ENCODE results near the gene PCDHB14.
"Not testable (repeated sequence)": the region's sequence is repeated elsewhere in the genome, so short reads cannot be mapped to it uniquely, and the experiment has no call there.

PCDHB14 gene

GRCh38 chr5:141213656-141214339 is 9.3 kb upstream of the PCDHB14 start, which contains the start of gene PCDHB13:
Gene PCDHB13 (plus strand): TSS chr5:141213919. CDS start chr5:141214124, 205 bp downstream.
- H3K4me1 ChIP-seq (ENCODE audit: control insufficient read depth, insufficient read depth, low read length, poor library complexity, severe bottlenecking); H3K4me3 ChIP-seq (ENCODE audit: extremely low read depth, insufficient read depth, low read length, poor library complexity, severe bottlenecking); H3K27ac ChIP-seq (ENCODE audit: low read depth, low read length, severe bottlenecking); H3K36me3 ChIP-seq (ENCODE audit: control insufficient read depth, insufficient read depth, low read length); H3K9me3 ChIP-seq (ENCODE audit: control insufficient read depth, low read length): not testable (repeated sequence)
- 63% methylated on average over 2 of the region's 18 CpGs; no CpG with 5 or more reads in 1 of the 2 experiments for WGBS, 2 experiments (ENCODE audit: insufficient coverage in 2 of 2)

DNA sequence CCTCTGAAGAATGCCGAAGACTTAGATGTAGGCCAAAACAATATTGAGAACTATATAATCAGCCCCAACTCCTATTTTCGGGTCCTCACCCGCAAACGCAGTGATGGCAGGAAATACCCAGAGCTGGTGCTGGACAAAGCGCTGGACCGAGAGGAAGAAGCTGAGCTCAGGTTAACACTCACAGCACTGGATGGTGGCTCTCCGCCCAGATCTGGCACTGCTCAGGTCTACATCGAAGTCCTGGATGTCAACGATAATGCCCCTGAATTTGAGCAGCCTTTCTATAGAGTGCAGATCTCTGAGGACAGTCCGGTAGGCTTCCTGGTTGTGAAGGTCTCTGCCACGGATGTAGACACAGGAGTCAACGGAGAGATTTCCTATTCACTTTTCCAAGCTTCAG is 8.6 kb upstream of the PCDHB14 start:
- not testable (repeated sequence) for H3K36me3 ChIP-seq (ENCODE audit: control insufficient read depth, insufficient read depth, low read length); H3K4me3 ChIP-seq (ENCODE audit: extremely low read depth, insufficient read depth, low read length, poor library complexity, severe bottlenecking); H3K27ac ChIP-seq (ENCODE audit: low read depth, low read length, severe bottlenecking); H3K4me1 ChIP-seq (ENCODE audit: control insufficient read depth, insufficient read depth, low read length, poor library complexity, severe bottlenecking); H3K9me3 ChIP-seq (ENCODE audit: control insufficient read depth, low read length)
- 89 to 93% methylated on average over 6 of the region's 12 CpGs for WGBS, 2 experiments (ENCODE audit: insufficient coverage in 2 of 2)

DNA sequence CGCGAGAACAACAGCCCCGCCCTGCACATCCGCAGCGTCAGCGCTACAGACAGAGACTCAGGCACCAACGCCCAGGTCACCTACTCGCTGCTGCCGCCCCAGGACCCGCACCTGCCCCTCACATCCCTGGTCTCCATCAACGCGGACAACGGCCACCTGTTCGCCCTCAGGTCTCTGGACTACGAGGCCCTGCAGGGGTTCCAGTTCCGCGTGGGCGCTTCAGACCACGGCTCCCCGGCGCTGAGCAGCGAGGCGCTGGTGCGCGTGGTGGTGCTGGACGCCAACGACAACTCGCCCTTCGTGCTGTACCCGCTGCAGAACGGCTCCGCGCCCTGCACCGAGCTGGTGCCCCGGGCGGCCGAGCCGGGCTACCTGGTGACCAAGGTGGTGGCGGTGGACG is 7.6 kb upstream of the PCDHB14 start:
- H3K36me3 ChIP-seq (ENCODE audit: control insufficient read depth, insufficient read depth, low read length); H3K4me1 ChIP-seq (ENCODE audit: control insufficient read depth, insufficient read depth, low read length, poor library complexity, severe bottlenecking); H3K27ac ChIP-seq (ENCODE audit: low read depth, low read length, severe bottlenecking); H3K4me3 ChIP-seq (ENCODE audit: extremely low read depth, insufficient read depth, low read length, poor library complexity, severe bottlenecking); H3K9me3 ChIP-seq (ENCODE audit: control insufficient read depth, low read length): not testable (repeated sequence)
- WGBS, 2 experiments (ENCODE audit: insufficient coverage in 2 of 2): 92 to 96% methylated on average over 13 to 25 of the region's 40 CpGs

GRCh38 chr5:141216035-141216434 is 7.1 kb upstream of the PCDHB14 start:
- H3K4me1 ChIP-seq (ENCODE audit: control insufficient read depth, insufficient read depth, low read length, poor library complexity, severe bottlenecking); H3K4me3 ChIP-seq (ENCODE audit: extremely low read depth, insufficient read depth, low read length, poor library complexity, severe bottlenecking); H3K27ac ChIP-seq (ENCODE audit: low read depth, low read length, severe bottlenecking); H3K9me3 ChIP-seq (ENCODE audit: control insufficient read depth, low read length); H3K36me3 ChIP-seq (ENCODE audit: control insufficient read depth, insufficient read depth, low read length): not testable (repeated sequence)
- WGBS, 2 experiments (ENCODE audit: insufficient coverage in 2 of 2): 80 to 97% methylated on average over 3 to 7 of the region's 26 CpGs

DNA sequence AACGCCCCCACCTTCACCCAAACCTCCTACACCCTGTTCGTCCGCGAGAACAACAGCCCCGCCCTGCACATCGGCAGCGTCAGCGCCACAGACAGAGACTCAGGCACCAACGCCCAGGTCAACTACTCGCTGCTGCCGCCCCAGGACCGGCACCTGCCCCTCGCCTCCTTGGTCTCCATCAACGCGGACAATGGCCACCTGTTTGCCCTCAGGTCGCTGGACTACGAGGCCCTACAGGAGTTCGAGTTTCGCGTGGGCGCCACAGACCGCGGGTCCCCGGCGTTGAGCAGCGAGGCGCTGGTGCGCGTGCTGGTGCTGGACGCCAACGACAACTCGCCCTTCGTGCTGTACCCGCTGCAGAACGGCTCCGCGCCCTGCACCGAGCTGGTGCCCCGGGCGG is 1.7 kb downstream of the PCDHB14 start:
- not testable (repeated sequence) for H3K4me3 ChIP-seq (ENCODE audit: extremely low read depth, insufficient read depth, low read length, poor library complexity, severe bottlenecking); H3K9me3 ChIP-seq (ENCODE audit: control insufficient read depth, low read length); H3K36me3 ChIP-seq (ENCODE audit: control insufficient read depth, insufficient read depth, low read length); H3K27ac ChIP-seq (ENCODE audit: low read depth, low read length, severe bottlenecking); H3K4me1 ChIP-seq (ENCODE audit: control insufficient read depth, insufficient read depth, low read length, poor library complexity, severe bottlenecking)
- WGBS, 2 experiments (ENCODE audit: insufficient coverage in 2 of 2): 93 to 96% methylated on average over 11 to 20 of the region's 40 CpGs

DNA sequence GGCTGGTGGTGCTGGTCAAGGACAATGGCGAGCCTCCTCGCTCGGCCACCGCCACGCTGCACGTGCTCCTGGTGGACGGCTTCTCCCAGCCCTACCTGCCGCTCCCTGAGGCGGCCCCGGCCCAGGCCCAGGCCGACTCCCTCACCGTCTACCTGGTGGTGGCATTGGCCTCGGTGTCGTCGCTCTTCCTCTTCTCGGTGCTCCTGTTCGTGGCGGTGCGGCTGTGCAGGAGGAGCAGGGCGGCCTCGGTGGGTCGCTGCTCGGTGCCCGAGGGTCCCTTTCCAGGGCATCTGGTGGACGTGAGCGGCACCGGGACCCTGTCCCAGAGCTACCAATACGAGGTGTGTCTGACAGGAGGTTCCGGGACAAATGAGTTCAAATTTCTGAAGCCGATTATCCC is 2.3 kb downstream of the PCDHB14 start:
- H3K9me3 ChIP-seq (ENCODE audit: control insufficient read depth, low read length); H3K27ac ChIP-seq (ENCODE audit: low read depth, low read length, severe bottlenecking); H3K4me3 ChIP-seq (ENCODE audit: extremely low read depth, insufficient read depth, low read length, poor library complexity, severe bottlenecking); H3K36me3 ChIP-seq (ENCODE audit: control insufficient read depth, insufficient read depth, low read length); H3K4me1 ChIP-seq (ENCODE audit: control insufficient read depth, insufficient read depth, low read length, poor library complexity, severe bottlenecking): not testable (repeated sequence)
- WGBS, 2 experiments (ENCODE audit: insufficient coverage in 2 of 2): 94 to 96% methylated on average over 9 to 21 of the region's 30 CpGs

DNA sequence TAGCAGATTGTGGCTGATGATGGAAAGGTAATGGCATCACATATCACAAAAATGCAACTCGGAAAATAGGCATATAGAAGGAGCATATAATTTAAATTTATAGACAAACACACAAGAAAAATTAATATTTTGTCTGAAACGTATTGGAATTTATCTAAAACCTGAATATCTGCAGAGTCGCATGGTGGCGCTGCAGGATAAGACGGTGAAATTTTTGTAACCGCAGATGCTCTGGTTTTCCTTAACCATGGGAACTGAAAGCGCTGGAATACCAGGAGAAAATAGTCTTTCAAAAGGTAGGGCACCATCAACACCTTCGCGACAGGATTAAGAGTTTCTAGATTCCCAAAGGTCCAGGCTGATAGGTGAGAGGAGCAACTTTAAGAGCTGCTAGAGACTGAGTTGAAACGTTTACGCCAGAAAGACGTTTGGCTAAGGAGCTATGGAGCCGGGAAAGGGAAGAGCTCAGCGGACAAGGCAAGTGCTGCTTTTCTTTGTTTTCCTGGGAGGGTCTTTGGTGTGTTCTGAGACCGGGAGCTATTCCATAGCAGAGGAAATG is 11.0 kb downstream of the PCDHB14 start:
- Histone ChIP-seq H3K4me1 (ENCODE audit: control insufficient read depth, insufficient read depth, low read length, poor library complexity, severe bottlenecking) (no peaks in the 10 kb centered on the region), H3K4me3 (ENCODE audit: extremely low read depth, insufficient read depth, low read length, poor library complexity, severe bottlenecking) (no peak overlapping the region), H3K36me3 (ENCODE audit: control insufficient read depth, insufficient read depth, low read length) (no peaks in the 10 kb centered on the region), H3K9me3 (ENCODE audit: control insufficient read depth, low read length) (peaks cover 26% of the 10 kb centered on the region), H3K27ac (ENCODE audit: low read depth, low read length, severe bottlenecking) (no peak overlapping the region)
- WGBS, 2 experiments (ENCODE audit: insufficient coverage in 2 of 2): 88% methylated on average over 13 to 14 of the region's 15 CpGs

- 96 to 97% methylated on average over 18 to 27 of the region's 40 CpGs for WGBS, 2 experiments (ENCODE audit: insufficient coverage in 2 of 2)
- H3K27ac ChIP-seq (ENCODE audit: low read depth, low read length, severe bottlenecking); H3K4me3 ChIP-seq (ENCODE audit: extremely low read depth, insufficient read depth, low read length, poor library complexity, severe bottlenecking); H3K36me3 ChIP-seq (ENCODE audit: control insufficient read depth, insufficient read depth, low read length); H3K4me1 ChIP-seq (ENCODE audit: control insufficient read depth, insufficient read depth, low read length, poor library complexity, severe bottlenecking): not testable (repeated sequence)
- H3K9me3 ChIP-seq (ENCODE audit: control insufficient read depth, low read length): peaks cover 38% of the 10 kb centered on the region
Observed at GRCh38 chr5:141235922-141236321, 12.8 kb downstream of the PCDHB14 start.

- Histone ChIP-seq H3K27ac (ENCODE audit: low read depth, low read length, severe bottlenecking) (no peak overlapping the region), H3K36me3 (ENCODE audit: control insufficient read depth, insufficient read depth, low read length) (no peaks in the 10 kb centered on the region), H3K4me3 (ENCODE audit: extremely low read depth, insufficient read depth, low read length, poor library complexity, severe bottlenecking) (no peak overlapping the region), H3K9me3 (ENCODE audit: control insufficient read depth, low read length) (peaks cover 41% of the 10 kb centered on the region), H3K4me1 (ENCODE audit: control insufficient read depth, insufficient read depth, low read length, poor library complexity, severe bottlenecking) (no peaks in the 10 kb centered on the region)
- WGBS, 2 experiments (ENCODE audit: insufficient coverage in 2 of 2): 93 to 96% methylated on average over 24 to 29 of the region's 32 CpGs
Observed at GRCh38 chr5:141236516-141237313, 13.6 kb downstream of the PCDHB14 start.

DNA sequence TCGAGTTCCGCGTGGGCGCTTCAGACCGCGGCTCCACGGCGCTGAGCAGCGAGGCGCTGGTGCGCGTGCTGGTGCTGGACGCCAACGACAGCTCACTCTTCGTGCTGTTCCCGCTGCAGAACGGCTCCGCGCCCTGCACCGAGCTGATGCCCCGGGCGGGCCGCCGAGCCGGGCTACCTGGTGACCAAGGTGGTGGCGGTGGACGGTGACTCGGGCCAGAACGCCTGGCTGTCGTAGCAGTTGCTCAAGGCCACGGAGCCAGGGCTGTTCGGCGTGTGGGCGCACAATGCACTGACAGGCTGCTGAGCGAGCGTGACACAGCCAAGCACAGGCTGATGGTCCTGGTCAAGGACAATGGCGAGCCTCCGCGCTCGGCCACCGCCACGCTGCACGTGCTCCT is 18.4 kb downstream of the PCDHB14 start:
- no peaks in the 10 kb centered on the region for H3K4me1 ChIP-seq (ENCODE audit: control insufficient read depth, insufficient read depth, low read length, poor library complexity, severe bottlenecking)
- H3K4me3 ChIP-seq (ENCODE audit: extremely low read depth, insufficient read depth, low read length, poor library complexity, severe bottlenecking): no peak overlapping the region
- H3K9me3 ChIP-seq (ENCODE audit: control insufficient read depth, low read length): peaks cover 51% of the 10 kb centered on the region
- H3K27ac ChIP-seq (ENCODE audit: low read depth, low read length, severe bottlenecking): no peak overlapping the region
- WGBS, 2 experiments (ENCODE audit: insufficient coverage in 2 of 2): 96 to 97% methylated on average over 37 to 43 of the region's 43 CpGs
- no peaks in the 10 kb centered on the region for H3K36me3 ChIP-seq (ENCODE audit: control insufficient read depth, insufficient read depth, low read length)

DNA sequence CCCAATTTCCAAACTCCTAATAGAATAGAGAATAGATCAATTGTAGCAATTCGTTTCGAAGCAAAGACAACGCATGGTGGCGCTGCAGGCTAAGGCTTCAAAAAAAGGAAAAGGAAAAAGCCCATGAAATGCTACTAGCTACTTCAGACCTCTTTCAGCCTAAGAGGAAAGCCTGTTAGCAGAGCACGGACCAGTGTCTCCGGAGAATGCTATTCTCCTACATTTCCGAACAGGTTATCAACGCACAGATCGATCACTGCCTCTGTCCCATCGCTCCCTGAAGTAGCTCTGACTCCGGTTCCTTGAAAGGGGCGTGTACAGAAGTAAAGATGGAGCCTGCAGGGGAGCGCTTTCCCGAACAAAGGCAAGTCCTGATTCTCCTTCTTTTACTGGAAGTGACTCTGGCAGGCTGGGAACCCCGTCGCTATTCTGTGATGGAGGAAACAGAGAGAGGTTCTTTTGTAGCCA is 22.1 kb downstream of the PCDHB14 start, which contains the start of gene PCDHB15:
Gene PCDHB15, plus strand, starts transcription at position 146 of the 468 bp plus-strand sequence. Its CDS starts 184 bp downstream, at position 330.
- 78 to 86% methylated on average over 14 of the region's 16 CpGs for WGBS, 2 experiments (ENCODE audit: insufficient coverage in 2 of 2)
- Histone ChIP-seq H3K36me3 (ENCODE audit: control insufficient read depth, insufficient read depth, low read length) (no peaks in the 10 kb centered on the region), H3K9me3 (ENCODE audit: control insufficient read depth, low read length) (peaks cover 41% of the 10 kb centered on the region), H3K27ac (ENCODE audit: low read depth, low read length, severe bottlenecking) (no peak within 1 kb of the TSS), H3K4me3 (ENCODE audit: extremely low read depth, insufficient read depth, low read length, poor library complexity, severe bottlenecking) (no peak within 1 kb of the TSS), H3K4me1 (ENCODE audit: control insufficient read depth, insufficient read depth, low read length, poor library complexity, severe bottlenecking) (no peaks in the 10 kb centered on the region)
